Astrocyte (in vitro differentiated cells and primary cell): ENCODE data around the gene KRT17. TPM values are rescaled to one million over a fixed set of nuclear protein-coding genes. Genes with fewer than 3 reads are reported as not detected.
"Not testable (repeated sequence)": the region's sequence is repeated elsewhere in the genome, so short reads cannot be mapped to it uniquely, and the experiment has no call there.

Experiments
- DNase-seq: peaks from one replicate; pipeline ENCODE4 v3.0.0-alpha.2; 2010; ENCODE audit warnings: low read depth
- FAIRE-seq: peaks from 2 replicates; lab custom pipeline; 2011; peaks lifted over from hg19 to GRCh38; lab: Jason Lieb, UNC
- H2AFZ ChIP-seq: 2 replicates; pipeline ENCODE4 v1.6.0; 2012; ENCODE audit warnings: low read depth, low read length, inconsistent platforms
- H3K27ac ChIP-seq: 2 replicates; pipeline ENCODE4 v1.5.1; 2011; ENCODE audit warnings: low read depth, low read length, inconsistent platforms
- H3K27me3 ChIP-seq: 2 replicates; pipeline ENCODE4 v1.6.0; 2011; ENCODE audit warnings: low read length, inconsistent platforms; ENCODE audit not compliant: insufficient read depth
- H3K36me3 ChIP-seq: 2 replicates; pipeline ENCODE4 v1.5.1; 2011; ENCODE audit warnings: low read length, inconsistent platforms; ENCODE audit not compliant: insufficient read depth
- H3K4me1 ChIP-seq: 2 replicates; pipeline ENCODE4 v1.5.1; 2011; ENCODE audit warnings: low read length, inconsistent platforms; ENCODE audit not compliant: insufficient read depth
- H3K4me2 ChIP-seq: 2 replicates; pipeline ENCODE4 v1.6.0; 2012; ENCODE audit warnings: low read length, inconsistent platforms
- H3K4me3 ChIP-seq: 2 replicates; pipeline ENCODE4 v1.5.1; 2011; ENCODE audit warnings: low read depth, mild to moderate bottlenecking, low read length, inconsistent platforms; ENCODE audit not compliant: insufficient read depth
- H3K79me2 ChIP-seq: 2 replicates; pipeline ENCODE4 v1.6.0; 2012; ENCODE audit warnings: mild to moderate bottlenecking, low read length, inconsistent platforms; ENCODE audit not compliant: insufficient read depth
- H3K9ac ChIP-seq: 2 replicates; pipeline ENCODE4 v1.6.0; 2012; ENCODE audit warnings: mild to moderate bottlenecking, low read length, inconsistent platforms
- H3K9me3 ChIP-seq: 2 replicates; pipeline ENCODE4 v1.5.1; 2012; ENCODE audit warnings: low read depth, mild to moderate bottlenecking, low read length, inconsistent platforms; ENCODE audit not compliant: insufficient read depth
- H4K20me1 ChIP-seq: 2 replicates; pipeline ENCODE4 v1.6.0; 2012; ENCODE audit warnings: low read length, inconsistent platforms; ENCODE audit not compliant: insufficient read depth
- H3K27ac Mint-ChIP-seq: one replicate; pipeline ENCODE4 v1.8.0; 2021; ENCODE audit warnings: mild to moderate bottlenecking, mixed read lengths; ENCODE audit not compliant: unreplicated experiment
- H3K27me3 Mint-ChIP-seq: one replicate; pipeline ENCODE4 v1.8.0; 2021; ENCODE audit warnings: low read depth, mixed read lengths; ENCODE audit not compliant: unreplicated experiment
- H3K36me3 Mint-ChIP-seq: one replicate; pipeline ENCODE4 v1.8.0; 2021; ENCODE audit warnings: low read depth, mixed read lengths; ENCODE audit not compliant: unreplicated experiment
- H3K4me1 Mint-ChIP-seq: one replicate; pipeline ENCODE4 v1.8.0; 2021; ENCODE audit warnings: low read depth, mixed read lengths; ENCODE audit not compliant: unreplicated experiment
- H3K4me3 Mint-ChIP-seq: one replicate; pipeline ENCODE4 v1.8.0; 2021; ENCODE audit warnings: mild to moderate bottlenecking, moderate library complexity, mixed read lengths; ENCODE audit not compliant: unreplicated experiment
- H3K9me3 Mint-ChIP-seq: one replicate; pipeline ENCODE4 v1.8.0; 2021; ENCODE audit warnings: mild to moderate bottlenecking, mixed read lengths; ENCODE audit not compliant: unreplicated experiment
- CTCF ChIP-seq: IDR thresholded peaks from 2 replicates; pipeline ENCODE4 v1.5.1; 2011; ENCODE audit warnings: low read depth, mild to moderate bottlenecking, inconsistent platforms, low read length, moderate library complexity; ENCODE audit not compliant: insufficient read depth
- EZH2 ChIP-seq: IDR thresholded peaks from 2 replicates; pipeline ENCODE4 v1.6.1; 2012; ENCODE audit warnings: mild to moderate bottlenecking, low read length, inconsistent platforms; ENCODE audit not compliant: insufficient read depth
- total RNA-seq: library from RNA; stranded (reverse); gene quantifications from 2 replicates; pipeline ENCODE4 v1.2.1, GENCODE V29; 2021

Gene KRT17
- total RNA-seq, 1 donor from 2014 or later, result 21.4 TPM

GRCh38 chr17:41627316-41628072, 3.1 kb upstream of the KRT17 start:
- Mint-ChIP-seq H3K4me1 (peaks cover 6% of the 10 kb centered on the region), H3K9me3 (no peaks in the 10 kb centered on the region), H3K27me3 (peaks cover 19% of the 10 kb centered on the region), H3K27ac (no peak overlapping the region), H3K4me3 (no peak overlapping the region), H3K36me3 (no peaks in the 10 kb centered on the region)
- H4K20me1 ChIP-seq, result no peaks in the 10 kb centered on the region
- no peak overlapping the region for H3K9ac ChIP-seq
- no peaks in the 10 kb centered on the region for H3K79me2 ChIP-seq
- H3K4me2 ChIP-seq, result no peak overlapping the region
- no peaks in the 10 kb centered on the region for H3K9me3 ChIP-seq
- no peak for TF ChIP-seq CTCF
- no peak for TF ChIP-seq EZH2
- FAIRE-seq (no peak), DNase-seq (no peak)
- H2AFZ ChIP-seq, result no peak overlapping the region
- H3K36me3 ChIP-seq, result no peaks in the 10 kb centered on the region
- H3K27ac ChIP-seq, result no peak overlapping the region
- no peak overlapping the region for H3K4me3 ChIP-seq
- peaks cover 4% of the 10 kb centered on the region for H3K27me3 ChIP-seq
- H3K4me1 ChIP-seq, result peaks cover 3% of the 10 kb centered on the region

DNA sequence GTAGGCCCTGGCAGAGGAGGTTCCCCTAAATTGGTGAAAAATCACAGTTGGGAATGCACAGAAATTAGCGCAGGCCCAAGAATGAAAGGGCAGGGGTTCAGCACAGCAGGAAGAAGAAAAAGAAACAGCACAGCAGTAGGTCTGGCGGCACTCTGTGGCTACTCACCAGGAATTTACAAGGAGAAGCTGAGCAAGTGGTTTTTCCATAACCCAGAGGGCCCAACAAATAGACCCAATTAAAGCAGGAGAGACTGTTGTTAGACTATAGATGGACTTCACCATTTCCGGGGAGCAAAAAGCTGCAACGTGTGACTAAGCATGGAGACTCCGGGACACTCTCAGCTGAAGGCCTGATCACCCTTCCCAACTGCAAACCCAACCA, 2.5 kb upstream of the KRT17 start:
- not testable (repeated sequence) for H3K4me3 ChIP-seq, H3K9me3 ChIP-seq, FAIRE-seq, H3K4me1 ChIP-seq, H3K9me3 Mint-ChIP-seq, H3K79me2 ChIP-seq, H3K36me3 ChIP-seq, H3K9ac ChIP-seq, H4K20me1 ChIP-seq, H3K27ac ChIP-seq, H3K4me1 Mint-ChIP-seq, H3K27ac Mint-ChIP-seq, H3K4me3 Mint-ChIP-seq, H3K27me3 ChIP-seq, H3K4me2 ChIP-seq, H3K36me3 Mint-ChIP-seq, H2AFZ ChIP-seq, DNase-seq
- peaks cover 24% of the 10 kb centered on the region for H3K27me3 Mint-ChIP-seq

DNA sequence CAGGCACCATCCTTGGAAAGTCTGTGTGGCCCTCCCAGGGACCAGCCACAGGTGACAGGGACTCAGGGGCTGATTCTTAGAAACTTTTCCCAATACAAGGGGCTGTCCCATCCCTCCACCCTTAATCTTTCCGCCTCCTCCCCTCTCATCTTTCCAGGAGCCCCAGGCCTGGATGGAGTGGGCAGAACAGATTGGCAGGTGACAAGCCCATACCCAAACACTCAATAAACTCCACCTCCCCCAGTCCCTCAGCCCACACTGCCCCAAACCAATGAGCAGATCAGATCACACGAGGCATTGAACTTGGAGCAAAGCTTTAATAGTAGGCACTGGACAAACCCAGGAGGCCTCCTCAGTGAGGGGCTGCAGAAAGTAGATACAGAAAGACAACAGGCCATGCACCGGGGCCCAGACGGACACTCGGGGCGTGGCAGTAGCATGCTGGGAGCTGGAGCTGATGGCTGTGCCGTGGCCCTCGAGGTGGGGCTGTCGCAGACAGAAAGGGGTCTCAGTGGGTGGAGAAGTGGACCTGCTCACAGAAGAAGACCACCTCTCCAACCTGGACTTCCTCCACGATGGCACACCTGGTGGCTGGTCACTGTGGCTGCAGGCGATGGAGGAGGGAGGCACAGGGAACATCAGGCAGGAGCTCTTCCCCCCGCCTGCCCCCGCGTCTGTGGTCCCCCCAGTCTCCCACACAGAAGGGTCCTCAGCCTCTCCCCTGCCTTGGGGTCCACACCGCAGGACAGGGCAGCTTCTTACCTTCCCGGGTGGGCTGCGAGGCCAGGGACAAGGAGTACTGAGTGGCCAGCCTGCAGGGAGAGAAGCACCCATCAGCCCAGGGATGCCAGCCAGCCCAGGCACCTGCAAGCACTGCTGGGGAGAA, 1.9 kb upstream of the KRT17 start:
- not testable (repeated sequence) for H3K9me3 Mint-ChIP-seq, H3K9me3 ChIP-seq, H4K20me1 ChIP-seq, H3K4me3 Mint-ChIP-seq, FAIRE-seq, H2AFZ ChIP-seq, DNase-seq, H3K27me3 ChIP-seq, H3K4me3 ChIP-seq, H3K4me1 ChIP-seq, H3K27ac ChIP-seq, H3K4me1 Mint-ChIP-seq, H3K27ac Mint-ChIP-seq, H3K36me3 Mint-ChIP-seq, H3K36me3 ChIP-seq, H3K4me2 ChIP-seq, H3K79me2 ChIP-seq
- peak overlapping the region; percentile 6 for H3K9ac ChIP-seq
- H3K27me3 Mint-ChIP-seq, result peaks cover 26% of the 10 kb centered on the region
